PC-9 (cell line): ENCODE results near the gene FRMD8.

ENCODE experiments used
- EZH2 ChIP-seq: fragments of 200-600 bp; sonication (generic); IDR thresholded peaks from 2 replicates; pipeline ENCODE4 v1.8.0; 2017; ENCODE audit warnings: antibody characterized with exemption, low read depth
- TF ChIP-seq, protein P1 (sequence below): fragments of 200-600 bp; sonication (generic); conservative IDR thresholded peaks from 2 replicates; pipeline ENCODE4 v1.6.1; 2017; ENCODE audit warnings: mixed run types, antibody characterized with exemption, mild to moderate bottlenecking, moderate library complexity

DNA sequence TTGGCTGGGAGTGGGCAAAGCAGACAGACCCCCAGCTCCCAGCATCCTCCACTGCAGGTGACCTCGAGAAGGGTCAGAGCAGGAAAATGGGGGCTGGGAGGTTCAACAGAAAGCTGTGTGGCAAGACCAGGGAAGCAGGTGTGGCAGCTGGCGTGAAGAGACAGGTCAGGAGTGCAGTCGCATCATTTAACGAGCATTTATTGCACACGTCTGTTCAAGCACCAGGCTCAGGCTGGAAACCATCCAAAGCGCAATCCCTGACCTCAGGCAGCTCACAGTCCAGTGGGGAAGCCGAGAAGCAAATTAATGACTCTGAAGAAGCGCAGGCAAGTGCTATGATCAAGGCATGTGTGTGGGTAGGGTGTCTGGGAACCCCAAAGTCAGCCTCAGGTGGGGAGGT, 11.4 kb upstream of the FRMD8 start:
- TF ChIP-seq, protein P1, sequence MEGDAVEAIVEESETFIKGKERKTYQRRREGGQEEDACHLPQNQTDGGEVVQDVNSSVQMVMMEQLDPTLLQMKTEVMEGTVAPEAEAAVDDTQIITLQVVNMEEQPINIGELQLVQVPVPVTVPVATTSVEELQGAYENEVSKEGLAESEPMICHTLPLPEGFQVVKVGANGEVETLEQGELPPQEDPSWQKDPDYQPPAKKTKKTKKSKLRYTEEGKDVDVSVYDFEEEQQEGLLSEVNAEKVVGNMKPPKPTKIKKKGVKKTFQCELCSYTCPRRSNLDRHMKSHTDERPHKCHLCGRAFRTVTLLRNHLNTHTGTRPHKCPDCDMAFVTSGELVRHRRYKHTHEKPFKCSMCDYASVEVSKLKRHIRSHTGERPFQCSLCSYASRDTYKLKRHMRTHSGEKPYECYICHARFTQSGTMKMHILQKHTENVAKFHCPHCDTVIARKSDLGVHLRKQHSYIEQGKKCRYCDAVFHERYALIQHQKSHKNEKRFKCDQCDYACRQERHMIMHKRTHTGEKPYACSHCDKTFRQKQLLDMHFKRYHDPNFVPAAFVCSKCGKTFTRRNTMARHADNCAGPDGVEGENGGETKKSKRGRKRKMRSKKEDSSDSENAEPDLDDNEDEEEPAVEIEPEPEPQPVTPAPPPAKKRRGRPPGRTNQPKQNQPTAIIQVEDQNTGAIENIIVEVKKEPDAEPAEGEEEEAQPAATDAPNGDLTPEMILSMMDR, result no peak
- no peak for TF ChIP-seq EZH2
